Head of caudate nucleus (tissue), 42 donors: Measurements from ENCODE around the gene UROS.
A peak's percentile ranks its signal among the peaks of the same experiment; 100 is the strongest.

Experiments
- DNase-seq, 42 donors: peaks; one replicate each; pipeline versions ENCODE4 v3.0.0 to v3.0.0-alpha.2; 2020 to 2021; ENCODE audit warnings: mixed read lengths in 7 of 42
- intact Hi-C: fragments of 100-400 bp; cut with DNase I; formaldehyde crosslinking; loops from one replicate; pipeline ENCODE4 v1.15.0; 2022

The UROS gene

GRCh38 chr10:125797424-125797823, 25.6 kb downstream of the UROS start:
- DNase-seq, result peak in 5 of 42 donors; percentile 8 to 46 (median 26)
- intact Hi-C loops, result no loop called here

- no peak for DNase-seq
- intact Hi-C loops, result no loop called here
Observed at GRCh38 chr10:125795637-125796190, 27.3 kb downstream of the UROS start.

GRCh38 chr10:125795128-125795527, 27.9 kb downstream of the UROS start:
- intact Hi-C loops, result no loop called here
- DNase-seq, result peak; percentile 57 to 95 (median 86)

GRCh38 chr10:125792342-125793300, 30.4 kb downstream of the UROS start:
- peak in 1 of 42 donors; percentile 19 for DNase-seq
- intact Hi-C loops, result no loop called here

GRCh38 chr10:125788156-125789034, 34.7 kb downstream of the UROS start:
- intact Hi-C loops, result no loop called here
- DNase-seq, result no peak

GRCh38 chr10:125785791-125786190, 37.3 kb downstream of the UROS start:
- intact Hi-C loops, result no loop called here
- DNase-seq, result no peak

- intact Hi-C loops, result no loop called here
- no peak for DNase-seq
Observed at GRCh38 chr10:125783957-125784356, 39.1 kb downstream of the UROS start.

- intact Hi-C loops, result no loop called here
Observed at GRCh38 chr10:125783408-125783807, 39.6 kb downstream of the UROS start.

GRCh38 chr10:125782616-125783015, 40.4 kb downstream of the UROS start:
- intact Hi-C loops, result no loop called here
- no peak for DNase-seq

More at GRCh38 chr10:125783408-125783807, 39.6 kb downstream of the UROS start:
- DNase-seq, result peak in 1 of 42 donors; percentile 1

GRCh38 chr10:125782054-125782453, 41.0 kb downstream of the UROS start:
- intact Hi-C loops, result no loop called here
- DNase-seq, result peak in 2 of 42 donors; percentile 14 to 18

GRCh38 chr10:125781374-125781773, 41.7 kb downstream of the UROS start:
- intact Hi-C loops, result no loop called here

GRCh38 chr10:125779403-125780327, 43.4 kb downstream of the UROS start:
- DNase-seq, result peak in 2 of 42 donors; percentile 19 to 30
- intact Hi-C loops, result no loop called here

More at GRCh38 chr10:125781374-125781773, 41.7 kb downstream of the UROS start:
- peak in 1 of 42 donors; percentile 36 for DNase-seq

- intact Hi-C loops, result no loop called here
- no peak for DNase-seq
Observed at GRCh38 chr10:125778556-125778955, 44.5 kb downstream of the UROS start.

GRCh38 chr10:125777806-125778205, 45.3 kb downstream of the UROS start:
- peak in 1 of 42 donors; percentile 23 for DNase-seq
- intact Hi-C loops, result no loop called here

GRCh38 chr10:125775491-125776106, 47.5 kb downstream of the UROS start, which contains the start of gene MMP21:
MMP21 (minus strand) TSS chr10:125775821; CDS start chr10:125775821, 0 bp downstream.
- DNase-seq, result peak in 1 of 42 donors; percentile 21
- intact Hi-C loops, result no loop called here

- intact Hi-C loops, result no loop called here
- peak in 1 of 42 donors; percentile 31 for DNase-seq
Observed at GRCh38 chr10:125774581-125775191, 48.4 kb downstream of the UROS start.
